GM12801 (cell line): ENCODE measurements around the gene PCCB.

Experiments used
- TF ChIP-seq, protein P1 (sequence below): IDR thresholded peaks from one replicate; pipeline ENCODE4 v1.5.1; 2011; ENCODE audit warnings: control low read depth; ENCODE audit not compliant: insufficient read length; ENCODE audit errors: extremely low read depth

PCCB gene

DNA sequence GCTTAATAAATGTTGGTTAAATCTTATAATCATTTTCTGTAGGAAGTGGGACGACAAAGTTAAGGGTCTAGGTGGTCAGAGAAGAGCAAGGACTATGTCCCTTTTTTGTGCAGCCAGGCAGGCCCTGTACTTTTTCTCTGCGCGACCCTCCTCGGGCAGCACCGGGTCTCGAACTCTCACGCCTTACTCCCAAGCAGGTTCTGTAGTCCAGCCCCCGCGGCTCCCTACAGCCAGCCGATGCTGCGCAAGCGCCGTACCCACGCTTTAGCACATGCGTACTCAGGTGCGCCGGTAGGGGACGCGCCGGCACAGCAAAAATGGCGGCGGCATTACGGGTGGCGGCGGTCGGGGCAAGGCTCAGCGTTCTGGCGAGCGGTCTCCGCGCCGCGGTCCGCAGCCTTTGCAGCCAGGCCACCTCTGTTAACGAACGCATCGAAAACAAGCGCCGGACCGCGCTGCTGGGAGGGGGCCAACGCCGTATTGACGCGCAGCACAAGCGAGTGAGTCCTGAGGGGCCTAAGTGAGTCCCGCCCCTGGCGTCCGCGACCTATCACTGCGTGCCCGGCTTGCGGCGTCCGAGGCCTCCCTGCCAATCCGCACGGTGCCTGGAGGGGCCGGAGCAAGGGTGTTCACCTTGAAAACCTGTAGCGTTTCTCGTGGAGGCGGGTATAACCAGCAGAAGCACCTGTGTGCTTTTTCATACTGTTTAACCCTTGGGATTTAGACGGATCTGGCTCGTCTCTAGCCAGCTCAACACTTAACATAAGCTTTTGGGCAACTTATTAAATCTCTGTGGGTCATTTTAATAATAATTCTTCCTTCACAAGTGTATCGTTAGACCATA is at the start of gene PCCB:
Gene PCCB (plus strand): TSS at position 282 of the 844 bp plus-strand sequence. CDS start 36 bp downstream, at position 318.
- TF ChIP-seq, protein P1, sequence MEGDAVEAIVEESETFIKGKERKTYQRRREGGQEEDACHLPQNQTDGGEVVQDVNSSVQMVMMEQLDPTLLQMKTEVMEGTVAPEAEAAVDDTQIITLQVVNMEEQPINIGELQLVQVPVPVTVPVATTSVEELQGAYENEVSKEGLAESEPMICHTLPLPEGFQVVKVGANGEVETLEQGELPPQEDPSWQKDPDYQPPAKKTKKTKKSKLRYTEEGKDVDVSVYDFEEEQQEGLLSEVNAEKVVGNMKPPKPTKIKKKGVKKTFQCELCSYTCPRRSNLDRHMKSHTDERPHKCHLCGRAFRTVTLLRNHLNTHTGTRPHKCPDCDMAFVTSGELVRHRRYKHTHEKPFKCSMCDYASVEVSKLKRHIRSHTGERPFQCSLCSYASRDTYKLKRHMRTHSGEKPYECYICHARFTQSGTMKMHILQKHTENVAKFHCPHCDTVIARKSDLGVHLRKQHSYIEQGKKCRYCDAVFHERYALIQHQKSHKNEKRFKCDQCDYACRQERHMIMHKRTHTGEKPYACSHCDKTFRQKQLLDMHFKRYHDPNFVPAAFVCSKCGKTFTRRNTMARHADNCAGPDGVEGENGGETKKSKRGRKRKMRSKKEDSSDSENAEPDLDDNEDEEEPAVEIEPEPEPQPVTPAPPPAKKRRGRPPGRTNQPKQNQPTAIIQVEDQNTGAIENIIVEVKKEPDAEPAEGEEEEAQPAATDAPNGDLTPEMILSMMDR: no peak

DNA sequence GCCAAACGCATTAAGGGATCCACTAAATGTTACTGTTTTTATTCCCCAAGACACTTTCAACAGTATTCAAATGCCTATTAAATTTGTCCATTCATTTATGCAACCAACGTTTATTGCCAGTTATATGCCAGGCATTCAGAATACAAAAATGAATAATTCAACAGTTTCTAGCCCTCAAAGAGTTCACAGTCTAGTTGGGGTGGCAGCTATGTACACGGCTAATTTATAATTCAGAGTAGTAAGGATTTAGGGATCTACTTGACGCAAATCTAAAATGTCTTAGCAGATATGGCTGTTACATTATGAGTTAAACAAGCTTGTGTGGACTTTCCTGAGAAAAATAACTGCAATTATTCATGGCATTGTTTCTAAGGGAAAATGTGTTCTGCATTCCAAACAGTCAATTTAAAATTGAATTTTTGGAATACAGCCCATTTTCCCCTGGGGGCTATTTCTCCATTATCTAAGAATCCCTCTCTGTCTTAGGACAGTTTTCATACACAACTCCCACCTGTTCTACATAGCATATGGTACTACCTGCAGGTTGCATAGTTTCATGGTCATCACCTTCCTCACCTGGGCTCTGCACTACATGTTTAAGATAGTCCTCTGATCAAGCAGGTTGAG is 42.5 kb upstream of the PCCB start:
- TF ChIP-seq, protein P1: no peak

DNA sequence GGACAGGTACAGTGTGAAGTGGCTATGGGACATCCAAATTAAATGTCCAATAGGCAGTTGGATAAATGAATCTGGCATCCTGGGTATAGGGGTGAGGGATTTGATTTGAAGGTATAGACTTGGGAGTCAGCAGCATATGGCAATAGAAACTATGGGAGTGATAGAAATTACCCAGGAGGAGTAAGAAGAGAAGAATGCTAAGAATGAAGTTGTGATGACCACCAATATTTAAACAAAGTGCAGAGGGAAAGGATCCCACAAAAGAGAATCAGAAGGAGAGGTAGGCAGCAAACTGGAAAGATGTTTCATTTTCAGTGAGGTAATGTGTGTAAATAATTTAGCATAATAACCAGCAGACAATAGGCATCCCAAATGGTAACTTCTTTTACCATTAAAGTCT is 40.2 kb upstream of the PCCB start:
- TF ChIP-seq, protein P1: no peak

DNA sequence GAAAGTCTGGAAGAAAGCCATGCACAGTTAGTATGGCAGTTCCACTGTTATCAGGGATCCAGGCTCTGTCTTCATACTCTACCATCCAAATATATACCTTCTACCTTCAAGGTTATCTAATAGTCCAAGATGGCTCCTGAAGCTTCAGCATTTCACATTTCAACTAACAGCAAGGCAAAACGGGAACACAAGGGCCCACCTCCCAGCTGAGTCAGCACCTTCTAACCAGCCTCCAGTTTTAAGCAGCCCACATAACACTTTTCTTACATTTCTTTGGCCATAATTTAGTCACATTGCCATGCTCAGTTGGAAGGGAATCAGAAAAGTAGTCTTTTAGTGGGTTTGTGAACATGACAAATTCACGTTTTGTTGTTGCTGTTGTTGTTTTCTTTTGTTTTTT is 38.6 kb upstream of the PCCB start:
- TF ChIP-seq, protein P1: no peak

DNA sequence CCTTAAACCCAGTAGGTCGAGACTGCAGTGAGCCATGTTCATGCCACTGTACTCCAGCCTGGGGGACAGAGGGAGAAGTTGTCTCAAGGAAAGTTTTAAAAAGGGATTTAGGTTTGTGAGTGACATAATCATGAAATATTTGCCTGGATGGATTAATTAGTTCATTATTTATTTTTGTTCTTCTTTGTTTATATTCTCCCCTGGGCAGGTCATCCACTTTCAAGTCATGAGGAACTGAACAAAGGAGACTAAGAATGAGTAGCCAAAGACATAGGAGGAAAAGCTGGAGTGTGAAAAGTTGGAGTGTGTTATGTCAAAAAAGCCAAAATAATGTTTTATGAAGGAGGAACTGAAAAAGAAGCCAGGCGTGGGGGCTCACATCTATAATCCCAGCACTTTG is 17.7 kb upstream of the PCCB start:
- TF ChIP-seq, protein P1: no peak

DNA sequence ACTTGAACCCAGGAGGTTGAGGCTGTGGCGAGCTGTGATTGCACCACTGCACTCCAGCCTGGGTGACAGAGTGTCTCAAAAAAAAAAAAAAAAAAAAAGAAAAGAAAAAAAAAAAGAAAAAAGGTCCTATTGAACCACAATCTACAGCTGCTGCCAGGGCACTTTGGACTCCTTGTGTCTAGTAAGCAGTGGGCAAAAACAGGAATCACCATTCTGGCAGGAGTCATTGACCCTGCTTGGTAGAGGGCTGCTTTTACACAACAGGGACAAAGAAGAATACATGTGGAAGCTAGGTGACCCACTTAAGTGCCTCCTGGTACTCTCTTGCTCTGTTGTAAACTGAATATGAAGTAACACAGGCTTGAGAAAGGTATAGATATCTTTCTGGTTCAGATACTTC is 14.6 kb upstream of the PCCB start:
- TF ChIP-seq, protein P1: no peak

DNA sequence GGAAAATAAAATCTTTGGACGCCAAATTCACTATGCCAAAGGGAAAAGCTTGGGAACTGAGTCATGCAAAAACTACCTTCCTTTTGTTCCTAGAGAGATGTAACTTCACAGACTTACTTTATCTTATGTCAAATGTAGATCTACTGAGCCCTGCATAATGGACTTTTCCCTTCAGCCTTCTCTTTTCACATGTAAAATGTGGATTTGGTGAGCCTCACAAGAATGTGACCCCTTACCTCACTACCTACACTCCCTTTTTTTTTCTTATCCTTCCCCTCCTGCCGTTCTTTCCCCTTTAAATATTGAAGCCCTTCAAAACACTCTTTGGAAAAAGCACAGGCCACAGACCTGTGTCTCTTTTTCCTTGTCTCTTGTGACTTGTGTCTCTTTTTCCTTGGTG is 14.0 kb upstream of the PCCB start:
- TF ChIP-seq, protein P1: no peak
